NCI-H748 (cell line): ENCODE data around the gene TNNI3.
"Not testable (repeated sequence)": the region's sequence is repeated elsewhere in the genome, so short reads cannot be mapped to it uniquely, and the experiment has no call there.

Source experiments
- DNase-seq: peaks from one replicate; lab custom pipeline; 2025; ENCODE audit not compliant: unreplicated experiment; lab: John Stamatoyannopoulos, UW

Gene TNNI3

DNA sequence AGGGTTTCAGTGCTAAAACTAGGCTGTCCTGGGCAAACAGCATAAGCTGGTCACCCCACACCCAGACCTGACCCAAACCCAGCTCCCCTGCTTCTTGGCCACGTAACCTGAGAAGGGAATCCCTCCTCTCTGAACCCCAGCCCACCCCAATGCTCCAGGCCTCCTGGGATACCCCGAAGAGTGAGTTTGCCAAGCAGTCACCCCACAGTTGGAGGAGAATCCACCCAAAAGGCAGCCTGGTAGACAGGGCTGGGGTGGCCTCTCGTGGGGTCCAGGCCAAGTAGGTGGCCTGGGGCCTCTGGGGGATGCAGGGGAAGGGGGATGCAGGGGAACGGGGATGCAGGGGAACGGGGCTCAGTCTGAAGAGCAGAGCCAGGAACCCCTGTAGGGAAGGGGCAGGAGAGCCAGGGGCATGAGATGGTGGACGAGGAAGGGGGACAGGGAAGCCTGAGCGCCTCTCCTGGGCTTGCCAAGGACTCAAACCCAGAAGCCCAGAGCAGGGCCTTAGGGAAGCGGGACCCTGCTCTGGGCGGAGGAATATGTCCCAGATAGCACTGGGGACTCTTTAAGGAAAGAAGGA, 42.9 kb downstream of the TNNI3 start:
- DNase-seq = no peak

- peak; percentile 41 for DNase-seq
Measured at GRCh38 chr19:55113570-55114039, 43.9 kb downstream of the TNNI3 start.

GRCh38 chr19:55112777-55113569, 44.6 kb downstream of the TNNI3 start:
- no peak for DNase-seq

- DNase-seq = no peak
Measured at GRCh38 chr19:55112246-55112776, 45.2 kb downstream of the TNNI3 start.

DNA sequence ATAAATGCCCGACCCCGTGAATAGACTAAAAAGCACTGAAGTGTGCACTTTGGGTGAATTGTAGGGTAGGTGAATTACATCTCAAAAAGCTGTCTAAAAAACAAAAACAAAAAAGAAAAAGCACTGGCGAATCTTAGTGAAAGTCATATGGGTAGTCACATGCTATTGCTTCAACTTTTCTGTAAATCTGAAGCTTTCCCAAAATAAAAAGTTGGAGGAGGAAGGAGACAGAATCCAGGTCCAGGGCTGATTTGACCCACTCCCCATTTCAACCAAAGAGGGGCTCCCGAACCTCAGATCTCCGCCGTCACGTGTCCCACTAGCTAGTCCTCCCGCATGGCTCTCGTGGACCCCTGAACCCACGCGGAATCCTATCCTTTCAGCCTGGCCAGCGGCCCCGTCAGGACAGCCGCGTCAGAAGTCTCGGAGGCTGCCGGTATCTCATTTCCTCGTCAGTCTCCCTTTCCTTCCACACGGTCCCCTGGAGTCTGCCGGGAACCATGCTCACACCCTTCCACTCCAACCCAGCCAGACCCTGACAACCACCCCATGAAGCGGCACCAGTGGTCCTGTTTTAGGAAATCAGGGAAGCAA, 46.2 kb downstream of the TNNI3 start:
- DNase-seq = no peak

DNA sequence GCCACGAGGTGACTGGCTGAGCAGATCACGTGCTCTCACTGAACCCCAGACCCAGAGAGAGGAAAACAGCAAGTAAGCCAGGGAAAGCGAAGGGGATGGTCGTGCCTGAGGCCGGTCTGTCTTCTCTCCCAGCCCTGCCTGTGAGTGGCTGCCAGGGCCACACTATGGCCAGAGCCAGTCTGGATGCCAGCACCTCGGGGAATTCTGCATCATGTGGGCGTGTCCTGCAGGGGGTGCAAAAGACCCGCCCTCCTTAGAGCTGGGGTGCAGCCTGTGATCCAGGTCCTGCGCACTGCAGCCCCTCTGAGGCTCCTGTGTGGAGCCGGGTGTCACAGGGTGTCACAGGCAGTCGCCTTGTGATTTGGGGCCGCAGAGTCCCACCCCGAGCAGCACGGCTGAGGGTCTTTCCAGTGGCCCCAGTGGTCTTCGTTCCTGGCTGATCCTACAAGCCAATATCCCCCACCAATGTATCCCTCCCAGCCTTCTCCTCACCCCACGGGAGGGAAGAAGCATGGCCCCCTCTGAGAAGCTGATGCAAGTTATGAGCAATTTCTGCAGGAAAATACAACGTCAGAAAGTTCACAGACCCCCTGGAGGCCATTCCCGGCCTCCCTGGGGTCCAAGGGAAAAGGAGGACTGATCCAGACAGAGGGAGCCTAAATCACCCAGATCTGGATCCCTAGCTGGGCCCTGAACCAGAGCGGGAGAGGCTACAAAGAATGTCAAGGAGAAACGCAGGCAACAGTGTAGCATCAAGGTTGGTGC, 47.8 kb downstream of the TNNI3 start:
- DNase-seq = no peak

DNA sequence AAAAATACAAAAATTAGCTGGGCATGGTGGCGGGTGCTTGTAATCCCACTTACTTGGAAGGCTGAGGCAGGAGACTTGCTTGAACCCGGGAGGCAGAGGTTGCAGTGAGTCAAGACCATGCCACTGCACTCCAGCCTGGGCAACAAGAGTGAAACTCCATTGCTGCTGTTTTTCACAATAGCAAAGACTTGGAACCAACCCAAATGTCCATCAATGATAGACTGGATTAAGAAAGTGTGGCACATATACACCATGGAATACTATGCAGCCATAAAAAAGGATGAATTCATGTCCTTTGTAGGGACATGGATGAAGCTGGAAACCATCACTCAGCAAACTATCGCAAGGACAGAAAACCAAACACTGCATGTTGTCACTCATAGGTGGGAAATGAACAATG, 50.3 kb downstream of the TNNI3 start:
- DNase-seq = not testable (repeated sequence)

DNA sequence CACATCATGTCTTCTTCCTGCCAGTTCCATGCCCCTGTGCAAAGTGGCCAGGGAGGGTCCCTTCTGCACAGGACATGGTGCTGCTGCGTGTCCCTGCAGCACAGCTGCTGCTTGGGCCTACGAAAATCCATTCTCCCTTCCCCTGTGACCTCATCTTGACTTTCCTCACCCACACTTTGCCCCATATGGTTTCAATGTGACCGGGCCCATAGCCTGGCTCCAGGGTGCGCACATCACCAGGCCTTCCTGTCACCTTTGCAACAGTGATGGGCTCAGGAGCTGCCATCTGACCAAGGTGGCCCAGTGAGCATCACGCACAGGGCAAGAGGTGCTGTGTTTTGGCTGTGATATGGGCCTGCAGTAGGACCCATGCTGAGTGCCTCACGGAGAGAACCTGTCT, 50.9 kb downstream of the TNNI3 start:
- DNase-seq = no peak

DNA sequence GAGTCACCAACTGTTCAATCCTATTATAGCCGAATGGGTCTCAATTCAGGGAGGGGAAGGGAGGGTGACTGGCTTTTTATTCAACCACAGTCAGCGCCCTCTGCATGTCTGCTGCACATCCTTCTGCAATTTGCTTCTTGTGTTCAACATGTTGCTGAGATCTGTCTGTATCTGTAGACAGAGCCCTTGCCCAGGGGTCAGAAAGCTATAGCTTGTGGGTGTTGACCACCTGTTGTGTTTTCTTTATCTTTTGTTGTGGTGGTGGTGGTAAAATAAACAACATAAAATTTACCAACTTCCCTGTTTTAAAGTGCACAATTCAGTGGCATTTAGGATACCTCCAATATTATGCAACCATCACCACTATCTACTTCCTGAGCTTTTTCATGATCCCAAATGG, 52.3 kb downstream of the TNNI3 start:
- no peak for DNase-seq

DNA sequence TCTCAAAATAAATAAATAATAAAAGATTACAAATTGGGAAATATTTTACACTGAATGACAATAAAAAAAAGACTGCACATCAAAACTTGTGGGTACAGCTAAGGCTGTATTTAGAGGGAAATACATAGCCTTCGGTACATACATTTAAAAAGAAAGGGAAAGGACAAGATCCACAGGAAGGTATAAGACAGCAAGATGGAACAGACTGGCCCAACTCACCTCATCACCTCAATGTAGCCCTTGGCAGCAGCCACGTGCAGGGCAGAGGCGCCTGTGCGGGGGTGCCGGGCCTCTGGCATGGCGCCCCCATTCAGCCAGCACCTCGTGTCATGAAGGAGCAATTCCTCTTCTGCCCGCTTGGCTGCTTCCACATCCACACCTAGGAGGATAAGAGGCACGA, 54.3 kb downstream of the TNNI3 start:
- DNase-seq = no peak
